BLaER1 (cell line): ENCODE results near the gene SNX12.
"Not testable (repeated sequence)": the region's sequence is repeated elsewhere in the genome, so short reads cannot be mapped to it uniquely, and the experiment has no call there.

Experiments used
- H3K27ac ChIP-seq: shearing (Covaris generic); formaldehyde crosslinking; 2 replicates; pipeline ENCODE4 v1.8.1; 2022
- H3K27me3 ChIP-seq: shearing (Covaris generic); formaldehyde crosslinking; 2 replicates; pipeline ENCODE4 v1.8.1; 2022
- H3K36me3 ChIP-seq: shearing (Covaris generic); formaldehyde crosslinking; 2 replicates; pipeline ENCODE4 v1.8.1; 2022
- H3K4me1 ChIP-seq: shearing (Covaris generic); formaldehyde crosslinking; 2 replicates; pipeline ENCODE4 v1.8.1; 2022
- H3K4me2 ChIP-seq: shearing (Covaris generic); formaldehyde crosslinking; 2 replicates; pipeline ENCODE4 v1.8.1; 2022
- H3K4me3 ChIP-seq: shearing (Covaris generic); formaldehyde crosslinking; 2 replicates; pipeline ENCODE4 v1.8.1; 2022
- H3K9ac ChIP-seq: shearing (Covaris generic); formaldehyde crosslinking; 2 replicates; pipeline ENCODE4 v1.8.1; 2022
- H3K9me3 ChIP-seq: shearing (Covaris generic); formaldehyde crosslinking; 2 replicates; pipeline ENCODE4 v1.8.1; 2022
- H4K20me1 ChIP-seq: shearing (Covaris generic); formaldehyde crosslinking; 2 replicates; pipeline ENCODE4 v1.8.1; 2022
- Cebpa-rat ChIP-seq: shearing (Covaris generic); IDR thresholded peaks from 2 replicates; pipeline ENCODE4 v1.8.1; 2022

Gene SNX12

DNA sequence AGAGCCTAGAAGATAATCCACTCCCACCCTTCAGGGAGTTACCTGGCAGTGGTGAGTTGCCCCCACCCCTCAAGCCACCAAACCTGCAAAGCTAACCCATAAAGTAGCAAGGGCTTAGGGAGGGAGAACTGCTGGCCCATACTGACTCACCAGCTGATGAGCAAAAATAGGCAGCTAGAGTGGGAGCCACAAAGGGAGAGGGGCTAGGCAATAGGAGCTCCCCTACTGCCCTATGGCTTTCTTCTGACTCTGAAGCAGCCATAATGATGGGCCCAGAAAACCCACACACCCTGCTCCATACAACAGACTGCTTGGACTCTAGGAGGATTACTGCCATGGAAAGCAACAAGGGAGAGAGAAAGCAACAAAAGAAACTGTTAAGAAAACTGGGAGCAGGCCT is 8.0 kb downstream of the SNX12 start:
- Histone ChIP-seq H3K9ac (no peak overlapping the region), H3K9me3 (no peaks in the 10 kb centered on the region), H3K27me3 (peaks cover 48% of the 10 kb centered on the region), H3K36me3 (peaks cover 41% of the 10 kb centered on the region), H3K4me3 (no peak overlapping the region), H3K27ac (no peak overlapping the region), H3K4me2 (no peak overlapping the region), H3K4me1 (peaks cover 35% of the 10 kb centered on the region), H4K20me1 (0 out of 2 replicates have a peak, but pooled peaks cover 5% of the 10 kb centered on the region)
- no peak for TF ChIP-seq Cebpa-rat

DNA sequence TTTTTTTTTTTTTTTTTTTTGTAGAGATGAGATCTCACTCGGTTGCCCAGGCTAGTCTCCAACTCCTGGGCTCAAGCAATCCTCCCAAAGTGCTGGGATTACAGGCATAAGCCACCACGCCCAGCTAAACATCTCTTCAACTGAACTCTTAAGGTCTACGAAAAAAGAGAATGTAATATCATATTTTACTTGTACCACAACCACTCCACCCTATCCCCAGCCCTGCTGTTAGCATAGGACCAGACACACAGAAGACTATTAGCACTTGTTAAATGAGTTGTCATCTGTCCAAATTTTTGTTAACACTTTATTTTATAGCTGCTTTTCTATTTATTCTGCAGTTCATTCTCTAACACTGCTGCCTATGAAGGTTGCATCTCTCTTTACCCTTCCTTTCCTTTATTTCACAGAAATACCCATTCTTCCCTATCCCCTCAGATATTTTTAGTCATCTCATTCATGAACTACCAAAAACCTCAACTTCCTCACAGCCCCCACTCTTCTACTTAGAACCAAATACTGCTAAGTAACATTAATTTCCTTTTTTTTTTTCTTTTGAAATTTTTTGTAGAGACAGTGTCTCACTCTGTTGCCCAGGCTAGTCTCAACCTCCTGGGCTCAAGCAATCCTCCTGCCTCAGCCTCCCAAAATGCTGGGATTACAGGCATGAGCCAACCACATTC is 10.1 kb downstream of the SNX12 start:
- Histone ChIP-seq H3K4me2 (peak overlapping the region; percentile 33), H3K36me3 (peaks cover 51% of the 10 kb centered on the region), H4K20me1 (0 out of 2 replicates have a peak, but pooled peaks cover 5% of the 10 kb centered on the region), H3K27me3 (peaks cover 52% of the 10 kb centered on the region), H3K9ac (no peak overlapping the region), H3K27ac (no peak overlapping the region), H3K4me3 (no peak overlapping the region), H3K4me1 (peaks cover 35% of the 10 kb centered on the region), H3K9me3 (peaks cover 4% of the 10 kb centered on the region; the same call in 1 of the 2 replicates)
- TF ChIP-seq Cebpa-rat = no peak

DNA sequence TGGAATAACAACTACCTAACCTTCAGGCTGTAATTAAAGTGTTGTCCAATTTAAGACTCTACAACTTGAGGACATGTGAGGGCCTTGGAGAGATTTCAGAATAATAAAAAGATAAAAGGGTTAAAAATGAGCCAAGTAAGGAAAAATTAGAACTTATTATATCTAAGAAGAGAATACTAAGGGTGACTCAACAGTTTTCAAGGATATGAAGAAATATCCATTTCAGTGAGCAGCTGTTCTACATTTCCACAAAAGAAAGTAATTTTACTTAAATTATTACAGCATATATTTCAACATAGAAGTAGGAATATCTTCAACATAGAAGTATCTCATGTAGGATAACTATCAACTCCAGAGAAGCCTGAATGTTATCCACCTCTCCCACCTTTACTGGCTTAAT is 11.3 kb downstream of the SNX12 start:
- no peak overlapping the region for H3K9ac ChIP-seq
- no peak for TF ChIP-seq Cebpa-rat
- H3K4me1 ChIP-seq = peaks cover 35% of the 10 kb centered on the region
- H3K4me3 ChIP-seq = no peak overlapping the region
- no peak overlapping the region for H3K27ac ChIP-seq
- H3K27me3 ChIP-seq = peaks cover 50% of the 10 kb centered on the region
- H3K36me3 ChIP-seq = peaks cover 44% of the 10 kb centered on the region
- H3K4me2 ChIP-seq = no peak overlapping the region; the same call in 1 of the 2 replicates
- H4K20me1 ChIP-seq = 0 out of 2 replicates have a peak, but pooled peaks cover 5% of the 10 kb centered on the region
- peaks cover 6% of the 10 kb centered on the region; the same call in 1 of the 2 replicates for H3K9me3 ChIP-seq

DNA sequence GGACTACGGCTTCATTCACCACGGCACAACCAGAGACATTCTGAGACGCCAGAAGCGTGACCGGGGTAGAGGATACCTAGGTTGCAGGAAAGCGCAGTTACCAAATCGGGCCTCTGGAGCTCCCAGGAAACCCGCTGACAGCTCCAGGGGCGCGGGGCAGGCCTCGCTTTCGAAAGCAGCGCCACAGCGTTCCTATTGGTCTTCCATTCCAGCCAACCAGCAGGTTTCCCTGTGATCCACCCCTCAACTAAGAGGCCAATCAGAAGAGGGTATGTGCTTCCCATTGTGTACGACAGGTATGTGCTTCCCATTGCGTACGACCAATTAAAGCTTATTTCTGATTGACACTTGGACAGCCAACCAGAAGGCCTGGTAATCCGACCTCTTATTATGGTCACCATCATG is 14.9 kb downstream of the SNX12 start:
- Histone ChIP-seq H3K4me1 (peaks cover 22% of the 10 kb centered on the region), H3K4me3 (no peak overlapping the region), H3K4me2 (no peak overlapping the region), H3K27ac (no peak overlapping the region), H3K36me3 (peaks cover 19% of the 10 kb centered on the region), H4K20me1 (no peaks in the 10 kb centered on the region), H3K27me3 (peaks cover 24% of the 10 kb centered on the region; the same call in 1 of the 2 replicates), H3K9me3 (peaks cover 6% of the 10 kb centered on the region; the same call in 1 of the 2 replicates), H3K9ac (no peak overlapping the region)
- no peak for TF ChIP-seq Cebpa-rat

DNA sequence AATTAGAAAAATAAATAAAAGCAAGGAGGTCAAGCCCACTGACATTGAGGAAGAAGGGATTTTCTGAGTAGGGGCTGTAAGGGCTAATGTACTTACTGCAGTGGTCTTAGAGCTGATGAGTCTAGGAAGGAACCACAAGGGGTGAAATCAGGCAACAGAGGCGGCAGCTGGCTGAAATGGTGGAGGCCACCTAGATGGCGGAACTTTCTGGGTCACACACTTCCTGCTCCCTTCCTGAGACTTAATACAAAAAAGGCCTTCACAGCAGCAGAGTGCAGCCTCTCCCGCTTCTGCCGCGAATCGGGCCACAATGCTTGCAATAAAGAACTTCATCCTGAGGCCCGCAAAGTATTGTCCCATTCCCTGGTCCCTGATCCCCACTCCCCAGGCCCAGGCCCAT is 15.4 kb downstream of the SNX12 start:
- no peak overlapping the region for H3K4me3 ChIP-seq
- no peak overlapping the region for H3K4me2 ChIP-seq
- peaks cover 6% of the 10 kb centered on the region; the same call in 1 of the 2 replicates for H3K9me3 ChIP-seq
- no peak for TF ChIP-seq Cebpa-rat
- H4K20me1 ChIP-seq = no peaks in the 10 kb centered on the region
- peaks cover 21% of the 10 kb centered on the region; the same call in 1 of the 2 replicates for H3K27me3 ChIP-seq
- H3K9ac ChIP-seq = no peak overlapping the region
- H3K27ac ChIP-seq = no peak overlapping the region
- peaks cover 17% of the 10 kb centered on the region for H3K4me1 ChIP-seq
- peaks cover 19% of the 10 kb centered on the region for H3K36me3 ChIP-seq

DNA sequence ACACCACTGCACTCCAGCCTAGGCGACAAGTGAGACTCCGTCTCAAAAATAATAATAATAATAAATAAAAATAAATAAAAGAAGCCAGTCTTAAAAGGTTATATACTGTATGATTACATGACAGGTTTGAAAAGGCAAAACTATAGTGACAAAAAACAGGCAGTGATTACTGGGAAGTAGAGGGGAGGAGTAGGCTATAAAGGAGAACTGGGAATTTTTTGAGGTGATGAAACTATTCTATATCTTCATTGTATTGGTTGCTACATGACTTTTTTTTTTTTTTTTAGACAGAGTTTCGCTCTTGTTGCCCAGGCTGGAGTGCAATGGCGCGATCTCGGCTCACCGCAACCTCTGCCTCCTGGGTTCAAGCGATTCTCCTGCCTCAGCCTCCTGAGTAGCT is 20.2 kb downstream of the SNX12 start:
- peaks cover 23% of the 10 kb centered on the region for H3K27me3 ChIP-seq
- not testable (repeated sequence) for H3K36me3 ChIP-seq, H3K9ac ChIP-seq, H3K4me2 ChIP-seq, H3K9me3 ChIP-seq, H3K27ac ChIP-seq, H4K20me1 ChIP-seq, H3K4me3 ChIP-seq, H3K4me1 ChIP-seq

DNA sequence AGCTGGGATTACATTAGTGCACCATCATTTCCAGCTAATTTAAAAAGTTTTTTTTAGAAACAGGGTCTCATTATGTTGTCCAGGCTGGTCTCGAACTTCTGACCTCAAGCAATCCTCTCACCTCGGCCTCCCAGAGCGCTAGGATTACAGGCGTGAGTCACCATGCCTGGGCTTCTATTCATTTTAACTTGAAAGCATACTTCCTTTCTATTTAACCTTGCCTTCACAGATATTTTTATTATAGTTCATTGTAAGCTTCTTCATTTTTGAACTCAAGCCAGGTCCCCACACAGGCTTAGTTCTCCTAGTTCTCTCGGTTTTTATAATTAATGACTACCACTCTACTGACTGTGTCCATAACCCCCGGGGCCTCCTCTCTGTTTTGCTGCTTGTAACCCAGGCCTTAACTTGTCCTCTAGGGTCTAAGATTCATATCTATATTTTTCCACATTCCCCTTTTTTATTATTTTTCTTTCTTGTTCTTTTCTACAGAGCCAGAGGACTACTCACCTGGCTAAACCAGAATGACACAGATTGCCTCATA is 50.7 kb downstream of the SNX12 start:
- Histone ChIP-seq H4K20me1 (no peaks in the 10 kb centered on the region), H3K27me3 (peaks cover 46% of the 10 kb centered on the region), H3K9me3 (no peaks in the 10 kb centered on the region), H3K4me1 (no peaks in the 10 kb centered on the region), H3K36me3 (no peaks in the 10 kb centered on the region), H3K4me3 (no peak overlapping the region), H3K9ac (no peak overlapping the region), H3K4me2 (no peak overlapping the region), H3K27ac (no peak overlapping the region)
- TF ChIP-seq Cebpa-rat = no peak
